Stimulated activated CD4-positive, alpha-beta T cell treated with anti-CD3 and anti-CD28 coated beads, Interleukin-15, amount 100 ng/mL, for 24 hours (primary cell): ENCODE data around the gene IFIT2.
"Not testable (repeated sequence)": the region's sequence is repeated elsewhere in the genome, so short reads cannot be mapped to it uniquely, and the experiment has no call there.

Source experiments
- DNase-seq: peaks from one replicate; pipeline ENCODE4 v3.0.0-alpha.2; 2020

The IFIT2 gene

DNA sequence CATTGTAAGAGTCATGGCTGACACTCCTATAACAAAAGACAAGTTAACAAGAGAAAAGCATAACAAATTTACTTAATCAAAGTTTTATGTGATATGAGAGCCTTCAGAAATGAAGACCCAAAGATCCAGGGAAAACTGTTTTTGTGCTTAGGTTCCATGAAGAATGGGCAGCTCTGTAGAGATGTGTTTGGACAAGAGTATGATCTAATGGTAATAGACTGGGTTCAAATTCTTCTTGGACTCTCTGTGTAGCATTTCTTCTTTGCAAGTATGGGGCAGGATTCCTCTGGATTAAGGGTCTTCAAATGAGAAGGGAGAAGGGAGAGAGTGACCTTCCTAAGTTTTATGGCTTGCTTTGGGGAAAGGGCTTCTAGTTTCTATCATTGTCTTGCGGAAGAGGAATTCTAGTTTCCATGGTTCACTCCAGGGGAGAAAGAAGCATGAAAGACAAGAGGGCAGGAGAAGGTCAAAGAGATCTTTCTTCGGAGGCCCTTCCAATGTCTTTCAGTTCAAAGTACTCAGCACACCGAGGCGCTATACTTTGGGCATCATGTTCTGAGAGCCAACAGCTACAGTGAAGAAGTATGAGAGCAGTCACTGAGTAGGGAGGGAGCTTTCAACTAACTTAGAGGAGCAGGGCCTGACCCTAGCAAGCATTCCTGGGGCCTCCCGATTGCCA is 41.4 kb downstream of the IFIT2 start:
- DNase-seq: no peak

GRCh38 chr10:89344156-89344555 is 42.3 kb downstream of the IFIT2 start:
- DNase-seq: no peak

DNA sequence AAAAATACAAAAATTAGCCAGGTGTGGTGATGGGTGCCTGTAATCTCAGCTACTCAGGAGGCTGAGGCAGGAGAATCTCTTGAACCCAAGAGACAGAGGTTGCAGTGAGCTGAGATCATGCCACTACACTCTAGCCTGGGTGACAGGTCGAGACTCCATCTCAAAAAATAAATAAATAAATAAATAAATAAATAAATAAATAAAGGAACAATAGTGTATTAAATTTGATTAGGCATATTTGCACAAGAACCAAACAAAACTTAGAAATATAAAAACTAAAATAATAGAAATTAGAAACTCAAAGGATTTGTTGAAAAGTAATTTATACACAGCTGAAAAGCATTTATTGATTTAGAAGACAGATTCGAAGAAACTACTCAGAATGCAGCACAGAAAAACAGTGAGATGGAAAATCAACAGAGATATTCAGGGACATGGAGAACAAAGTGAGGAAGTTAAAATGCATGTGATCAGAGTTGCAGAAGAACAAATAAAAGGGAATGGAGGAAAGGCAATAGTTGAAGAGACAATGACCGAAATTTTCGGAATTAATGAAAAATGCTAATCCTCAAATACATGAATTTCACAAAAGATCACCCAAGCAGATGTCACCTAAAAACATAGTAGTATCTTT is 43.6 kb downstream of the IFIT2 start:
- DNase-seq: no peak

GRCh38 chr10:89346405-89347254 is 44.8 kb downstream of the IFIT2 start:
- no peak for DNase-seq

- DNase-seq: no peak
Observed at GRCh38 chr10:89347701-89348457, 46.0 kb downstream of the IFIT2 start.

- DNase-seq: no peak
Observed at GRCh38 chr10:89348481-89348880, 46.6 kb downstream of the IFIT2 start.

DNA sequence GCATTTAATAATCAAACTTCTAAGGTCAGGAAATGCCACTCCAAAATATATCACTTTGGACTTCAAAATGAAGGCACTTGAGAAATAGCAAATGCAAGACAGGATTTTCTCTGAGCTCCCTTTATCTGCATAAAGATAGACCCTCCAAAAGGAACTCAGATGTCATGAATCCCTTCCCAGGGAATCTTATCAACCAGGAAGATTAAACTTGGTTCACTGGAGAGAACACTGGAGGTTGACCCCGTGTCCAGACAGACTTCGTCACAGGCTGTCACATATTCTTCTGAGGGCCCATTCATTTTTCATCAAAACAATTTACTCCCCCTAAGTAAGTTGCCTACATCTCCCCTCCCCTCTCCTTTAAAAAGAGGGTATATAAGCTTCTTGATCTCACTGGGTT is 47.1 kb downstream of the IFIT2 start:
- DNase-seq: no peak

- DNase-seq: not testable (repeated sequence)
Observed at GRCh38 chr10:89350631-89351315, 48.9 kb downstream of the IFIT2 start.

DNA sequence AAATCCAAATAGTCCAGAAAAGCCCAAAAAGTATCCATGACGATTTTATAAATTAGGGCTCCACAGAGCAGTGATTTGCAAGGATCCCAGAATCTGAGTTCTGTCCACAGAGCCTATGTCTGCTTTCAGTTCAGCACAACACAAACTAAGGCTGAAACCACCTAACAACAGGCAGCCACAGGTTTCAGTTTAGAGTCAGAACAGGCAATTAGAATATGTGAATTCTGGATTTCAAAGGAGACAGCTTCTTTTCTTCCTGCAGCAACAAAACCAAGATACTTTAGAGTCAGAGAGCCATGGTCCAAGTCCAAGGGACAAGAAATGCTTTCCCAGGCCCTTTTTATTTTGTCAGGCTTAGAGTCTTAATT is 49.5 kb downstream of the IFIT2 start:
- no peak for DNase-seq

DNA sequence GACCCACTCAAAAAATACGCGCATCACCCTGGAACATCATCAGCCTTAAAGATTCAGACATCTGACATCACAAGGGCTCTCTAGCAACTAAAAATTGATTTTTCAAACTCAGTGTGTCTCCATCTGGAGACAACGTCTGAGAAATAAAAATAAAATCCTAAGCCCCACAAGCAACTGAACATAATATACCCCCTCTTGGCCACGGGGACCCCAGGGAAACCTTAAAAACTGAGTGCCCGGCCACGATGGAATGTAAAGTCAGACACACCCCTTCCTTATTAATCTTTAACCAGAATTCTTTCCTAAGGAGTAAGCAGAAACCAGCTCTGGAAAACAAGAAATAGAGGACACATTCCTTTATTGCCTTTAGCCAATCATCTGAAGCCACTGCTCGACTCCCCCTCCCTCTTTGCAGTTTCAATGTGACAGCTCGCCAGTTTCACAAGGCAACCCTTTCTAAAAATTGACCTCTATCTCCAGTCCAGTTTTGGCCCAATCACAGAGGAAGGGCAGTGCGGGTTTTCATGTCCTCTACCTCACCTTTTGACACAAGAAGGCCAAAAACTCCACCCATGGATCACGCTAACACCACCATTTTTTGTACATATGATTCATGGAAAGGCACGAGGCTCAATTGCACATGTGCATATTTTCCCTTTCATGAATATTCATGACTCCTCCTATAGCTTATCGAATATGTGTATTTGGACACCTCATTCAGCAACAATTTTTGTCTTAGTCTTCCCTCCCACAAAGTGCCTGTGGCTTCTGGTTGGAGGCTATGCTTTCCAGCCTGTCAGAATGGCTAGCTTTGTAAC is 50.1 kb downstream of the IFIT2 start:
- no peak for DNase-seq

- DNase-seq: no peak
Observed at GRCh38 chr10:89352802-89353201, 51.0 kb downstream of the IFIT2 start.

GRCh38 chr10:89355394-89355931 is 53.6 kb downstream of the IFIT2 start:
- no peak for DNase-seq

DNA sequence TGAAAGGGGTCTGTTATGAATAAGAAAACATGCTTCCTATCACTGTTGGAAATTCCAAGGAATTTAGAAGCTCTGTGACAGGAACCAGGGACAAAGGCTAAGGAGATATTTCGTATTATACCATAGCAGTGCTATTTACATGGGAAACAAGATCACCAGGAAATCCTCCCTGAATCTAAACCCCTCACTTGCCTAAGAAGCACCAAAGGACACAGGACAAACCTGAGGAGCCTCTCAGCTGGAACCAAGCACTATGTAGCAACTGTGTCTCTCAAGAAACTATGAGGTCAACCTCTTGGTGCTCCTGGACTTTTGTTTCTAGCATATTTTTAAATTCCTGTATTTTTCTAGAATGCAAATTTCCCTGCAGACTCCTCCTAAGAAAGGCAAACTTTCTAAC is 55.2 kb downstream of the IFIT2 start:
- DNase-seq: no peak

DNA sequence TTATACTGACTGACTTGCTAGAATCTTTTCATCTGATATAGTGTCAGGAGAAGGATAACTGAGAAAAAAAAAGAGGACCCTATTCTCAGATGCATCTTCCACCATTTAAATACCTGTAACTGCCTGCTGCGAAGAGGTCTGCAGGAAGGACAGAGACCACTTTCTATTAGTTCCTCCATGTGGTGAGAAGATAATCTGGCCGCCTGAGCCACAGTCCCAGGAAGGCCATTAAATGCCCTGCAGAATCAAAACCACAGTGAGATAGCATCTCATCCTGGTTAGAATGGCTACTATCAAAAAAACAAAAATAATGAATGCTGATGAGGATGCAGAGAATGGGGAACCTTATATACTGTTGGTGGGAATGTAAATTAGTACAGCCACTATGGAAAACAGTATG is 56.1 kb downstream of the IFIT2 start:
- DNase-seq: no peak
